DOHH2 (cell line): Measurements from ENCODE around the gene CDCP1.

ENCODE experiments used
- H3F3A ChIP-seq: fragments of 200-600 bp; sonication (generic), shearing (Covaris generic); 2 replicates; pipeline ENCODE4 v1.6.0; 2016; ENCODE audit warnings: antibody characterized with exemption, mild to moderate bottlenecking; ENCODE audit not compliant: control insufficient read depth, insufficient read depth
- H3K27ac ChIP-seq: fragments of 200-600 bp; sonication (generic); 2 replicates; pipeline ENCODE4 v1.5.1; 2014; ENCODE audit warnings: low read depth, mild to moderate bottlenecking, low read length, moderate library complexity
- H3K27me3 ChIP-seq: fragments of 200-600 bp; sonication (generic); 2 replicates; pipeline ENCODE4 v1.6.1; 2014; ENCODE audit warnings: mild to moderate bottlenecking, low read length, mixed read lengths; ENCODE audit not compliant: control insufficient read depth
- H3K36me3 ChIP-seq: fragments of 200-600 bp; sonication (generic); 2 replicates; pipeline ENCODE4 v1.6.1; 2014; ENCODE audit warnings: mild to moderate bottlenecking, low read length, moderate library complexity, mixed read lengths; ENCODE audit not compliant: control insufficient read depth
- H3K4me1 ChIP-seq: fragments of 200-600 bp; sonication (generic); 2 replicates; pipeline ENCODE4 v1.6.1; 2014; ENCODE audit warnings: mild to moderate bottlenecking, low read length, mixed read lengths; ENCODE audit not compliant: control insufficient read depth
- H3K4me2 ChIP-seq: fragments of 200-600 bp; sonication (generic); 2 replicates; pipeline ENCODE4 v1.6.0; 2014; ENCODE audit warnings: mild to moderate bottlenecking, low read length, moderate library complexity
- H3K4me3 ChIP-seq: fragments of 200-600 bp; sonication (generic); 2 replicates; pipeline ENCODE4 v1.5.1; 2014; ENCODE audit warnings: mild to moderate bottlenecking, low read length, mixed read lengths
- H3K79me2 ChIP-seq: fragments of 200-600 bp; sonication (generic); 2 replicates; pipeline ENCODE4 v1.6.1; 2014; ENCODE audit warnings: mild to moderate bottlenecking, low read length, mixed read lengths; ENCODE audit not compliant: control insufficient read depth
- H3K9me2 ChIP-seq: fragments of 200-600 bp; sonication (generic); replicated peaks from 2 replicates; pipeline ENCODE4 v1.6.1; 2014; ENCODE audit warnings: mild to moderate bottlenecking, low read length, mixed read lengths; ENCODE audit not compliant: control insufficient read depth
- H3K9me3 ChIP-seq: fragments of 200-600 bp; sonication (generic); 2 replicates; pipeline ENCODE4 v1.6.1; 2014; ENCODE audit warnings: antibody characterized with exemption, low read length, mixed read lengths; ENCODE audit not compliant: control insufficient read depth, insufficient read depth
- H4K20me1 ChIP-seq: fragments of 200-600 bp; sonication (generic); 2 replicates; pipeline ENCODE4 v1.6.0; 2014; ENCODE audit warnings: low read depth, mild to moderate bottlenecking, antibody characterized with exemption, low read length, moderate library complexity; ENCODE audit not compliant: control insufficient read depth, insufficient read depth
- EZH2phosphoT487 ChIP-seq: fragments of 200-600 bp; sonication (generic); IDR thresholded peaks from 2 replicates; pipeline ENCODE4 v1.6.1; 2017; ENCODE audit warnings: borderline replicate concordance, mild to moderate bottlenecking, antibody characterized with exemption, low read length, moderate library complexity, mixed read lengths
- TF ChIP-seq, protein P1 (sequence below): fragments of 200-600 bp; sonication (generic); IDR thresholded peaks from one replicate; pipeline ENCODE4 v1.5.1; 2014; ENCODE audit warnings: antibody characterized with exemption, mild to moderate bottlenecking, low read depth, low read length; ENCODE audit not compliant: poor library complexity, severe bottlenecking

CDCP1 gene

GRCh38 chr3:45081506-45082141 is 64.6 kb downstream of the CDCP1 start:
- Histone ChIP-seq H3F3A (no peaks in the 10 kb centered on the region), H3K27ac (no peak overlapping the region), H3K79me2 (no peaks in the 10 kb centered on the region), H3K36me3 (no peaks in the 10 kb centered on the region), H3K4me3 (no peak overlapping the region), H3K4me1 (no peaks in the 10 kb centered on the region), H4K20me1 (no peaks in the 10 kb centered on the region), H3K9me2 (no peaks in the 10 kb centered on the region), H3K27me3 (no peaks in the 10 kb centered on the region), H3K9me3 (no peaks in the 10 kb centered on the region), H3K4me2 (no peak overlapping the region)
- TF ChIP-seq EZH2phosphoT487 = no peak
- TF ChIP-seq, protein P1, sequence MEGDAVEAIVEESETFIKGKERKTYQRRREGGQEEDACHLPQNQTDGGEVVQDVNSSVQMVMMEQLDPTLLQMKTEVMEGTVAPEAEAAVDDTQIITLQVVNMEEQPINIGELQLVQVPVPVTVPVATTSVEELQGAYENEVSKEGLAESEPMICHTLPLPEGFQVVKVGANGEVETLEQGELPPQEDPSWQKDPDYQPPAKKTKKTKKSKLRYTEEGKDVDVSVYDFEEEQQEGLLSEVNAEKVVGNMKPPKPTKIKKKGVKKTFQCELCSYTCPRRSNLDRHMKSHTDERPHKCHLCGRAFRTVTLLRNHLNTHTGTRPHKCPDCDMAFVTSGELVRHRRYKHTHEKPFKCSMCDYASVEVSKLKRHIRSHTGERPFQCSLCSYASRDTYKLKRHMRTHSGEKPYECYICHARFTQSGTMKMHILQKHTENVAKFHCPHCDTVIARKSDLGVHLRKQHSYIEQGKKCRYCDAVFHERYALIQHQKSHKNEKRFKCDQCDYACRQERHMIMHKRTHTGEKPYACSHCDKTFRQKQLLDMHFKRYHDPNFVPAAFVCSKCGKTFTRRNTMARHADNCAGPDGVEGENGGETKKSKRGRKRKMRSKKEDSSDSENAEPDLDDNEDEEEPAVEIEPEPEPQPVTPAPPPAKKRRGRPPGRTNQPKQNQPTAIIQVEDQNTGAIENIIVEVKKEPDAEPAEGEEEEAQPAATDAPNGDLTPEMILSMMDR = no peak

GRCh38 chr3:45080824-45081223 is 65.4 kb downstream of the CDCP1 start:
- no peaks in the 10 kb centered on the region for H3K36me3 ChIP-seq
- TF ChIP-seq EZH2phosphoT487 = no peak
- TF ChIP-seq, protein P1 = no peak
- no peaks in the 10 kb centered on the region for H3K9me2 ChIP-seq
- no peaks in the 10 kb centered on the region for H3K79me2 ChIP-seq
- no peaks in the 10 kb centered on the region for H3K4me1 ChIP-seq
- no peaks in the 10 kb centered on the region for H3F3A ChIP-seq
- no peaks in the 10 kb centered on the region for H4K20me1 ChIP-seq
- no peak overlapping the region for H3K27ac ChIP-seq
- no peaks in the 10 kb centered on the region for H3K9me3 ChIP-seq
- no peak overlapping the region for H3K4me2 ChIP-seq
- H3K4me3 ChIP-seq = no peak overlapping the region
- no peaks in the 10 kb centered on the region for H3K27me3 ChIP-seq

GRCh38 chr3:45079715-45080114 is 66.5 kb downstream of the CDCP1 start:
- Histone ChIP-seq H3K9me2 (no peaks in the 10 kb centered on the region), H3K4me2 (no peak overlapping the region), H3K27me3 (no peaks in the 10 kb centered on the region), H3K79me2 (no peaks in the 10 kb centered on the region), H4K20me1 (no peaks in the 10 kb centered on the region), H3K36me3 (no peaks in the 10 kb centered on the region), H3F3A (no peaks in the 10 kb centered on the region), H3K4me3 (no peak overlapping the region), H3K4me1 (no peaks in the 10 kb centered on the region), H3K27ac (no peak overlapping the region), H3K9me3 (no peaks in the 10 kb centered on the region)
- TF ChIP-seq EZH2phosphoT487 = no peak
- TF ChIP-seq, protein P1 = no peak
